EH (cell line): Measurements from ENCODE around the gene GNLY.

ENCODE experiments used
- DNase-seq: peaks from one replicate; pipeline ENCODE4 v3.0.0-alpha.2; 2015; ENCODE audit warnings: low read depth

Gene GNLY

GRCh38 chr2:85744741-85745601 lies 50.8 kb downstream of the GNLY start:
- DNase-seq, result peak; percentile 84

GRCh38 chr2:85745619-85746018 lies 51.5 kb downstream of the GNLY start:
- no peak for DNase-seq

GRCh38 chr2:85746321-85747004 lies 52.3 kb downstream of the GNLY start:
- no peak for DNase-seq

GRCh38 chr2:85747441-85747840 lies 53.3 kb downstream of the GNLY start:
- no peak for DNase-seq

- DNase-seq, result no peak
Observed at GRCh38 chr2:85748039-85748734, 54.0 kb downstream of the GNLY start.
